NCI-H1417 (cell line): ENCODE measurements around the gene RHBDD3.
"Not testable (repeated sequence)": the region's sequence is repeated elsewhere in the genome, so short reads cannot be mapped to it uniquely, and the experiment has no call there.

Experiments
- DNase-seq, 3 experiments: peaks; one replicate each; lab custom pipeline; 2025; lab: John Stamatoyannopoulos, UW

RHBDD3 gene

GRCh38 chr22:29251981-29252911 lies 15.5 kb downstream of the RHBDD3 start:
- no peak for DNase-seq

- DNase-seq: no peak
Measured at GRCh38 chr22:29251265-29251664, 16.5 kb downstream of the RHBDD3 start.

GRCh38 chr22:29247891-29248290 lies 19.9 kb downstream of the RHBDD3 start:
- DNase-seq: not testable (repeated sequence)

GRCh38 chr22:29245626-29246385 lies 22.0 kb downstream of the RHBDD3 start:
- peak; percentile 10 to 62 (median 47) for DNase-seq

GRCh38 chr22:29244785-29245625 lies 22.8 kb downstream of the RHBDD3 start:
- no peak for DNase-seq

GRCh38 chr22:29243874-29244446 lies 23.8 kb downstream of the RHBDD3 start:
- DNase-seq: no peak

- DNase-seq: peak in 1 of 3 experiments; percentile 43
Measured at GRCh38 chr22:29240481-29240880, 27.3 kb downstream of the RHBDD3 start.

- DNase-seq: no peak
Measured at GRCh38 chr22:29233277-29233877, 34.4 kb downstream of the RHBDD3 start.

GRCh38 chr22:29231971-29232959 lies 35.5 kb downstream of the RHBDD3 start:
- DNase-seq: no peak

- DNase-seq: no peak
Measured at GRCh38 chr22:29230972-29231875, 36.6 kb downstream of the RHBDD3 start.

- DNase-seq: no peak
Measured at GRCh38 chr22:29226351-29226981, 41.3 kb downstream of the RHBDD3 start.

GRCh38 chr22:29225422-29226090 lies 42.2 kb downstream of the RHBDD3 start:
- DNase-seq: peak in 1 of 3 experiments; percentile 3

- no peak for DNase-seq
Measured at GRCh38 chr22:29224859-29225410, 42.8 kb downstream of the RHBDD3 start.

GRCh38 chr22:29224121-29224858 lies 43.5 kb downstream of the RHBDD3 start:
- DNase-seq: no peak

- no peak for DNase-seq
Measured at GRCh38 chr22:29219881-29220670, 47.7 kb downstream of the RHBDD3 start.

GRCh38 chr22:29219409-29219782 lies 48.4 kb downstream of the RHBDD3 start:
- DNase-seq: not testable (repeated sequence)
